Hematopoietic multipotent progenitor cell treated with erythropoietin and hydrocortisone succinate and interleukin-3 and kit ligand, for 17 days (in vitro differentiated cells): ENCODE data around the gene U2AF1L4.
A peak's percentile ranks its signal among the peaks of the same experiment; 100 is the strongest.

Experiments used
- DNase-seq: peaks from one replicate; pipeline ENCODE4 v3.0.0-alpha.2; 2015; ENCODE audit warnings: low spot score

U2AF1L4 gene

GRCh38 chr19:35757231-35757748 lies 12.1 kb upstream of the U2AF1L4 start:
- no peak for DNase-seq

GRCh38 chr19:35756377-35757230 lies 11.4 kb upstream of the U2AF1L4 start, which contains the start of gene HSPB6:
Gene HSPB6, minus strand, starts transcription at chr19:35757029. Its CDS starts 21 bp downstream, at chr19:35757008.
- no peak for DNase-seq

- DNase-seq: peak; percentile 62
Observed at GRCh38 chr19:35755550-35756376, 10.5 kb upstream of the U2AF1L4 start.

GRCh38 chr19:35755131-35755549 lies 9.9 kb upstream of the U2AF1L4 start:
- DNase-seq: no peak

- no peak for DNase-seq
Observed at GRCh38 chr19:35754370-35755130, 9.3 kb upstream of the U2AF1L4 start.

- DNase-seq: no peak
Observed at GRCh38 chr19:35753634-35754369, 8.6 kb upstream of the U2AF1L4 start.

- DNase-seq: no peak
Observed at GRCh38 chr19:35752746-35753350, 7.6 kb upstream of the U2AF1L4 start.

- DNase-seq: no peak
Observed at GRCh38 chr19:35751839-35752745, 6.9 kb upstream of the U2AF1L4 start.

GRCh38 chr19:35750167-35750566 lies 4.9 kb upstream of the U2AF1L4 start:
- no peak for DNase-seq

- DNase-seq: peak; percentile 100
Observed at GRCh38 chr19:35748106-35749020, 3.1 kb upstream of the U2AF1L4 start, which contains the start of gene LIN37. Gene LIN37, plus strand, starts transcription at chr19:35748576. Its CDS starts 149 bp downstream, at chr19:35748725.

- no peak for DNase-seq
Observed at GRCh38 chr19:35746531-35746930, 1.3 kb upstream of the U2AF1L4 start.

- no peak for DNase-seq
Observed at GRCh38 chr19:35746087-35746462, 857 bp upstream of the U2AF1L4 start.

GRCh38 chr19:35744430-35745327 lies 539 bp downstream of the U2AF1L4 start:
- DNase-seq: peak; percentile 96

- no peak for DNase-seq
Observed at GRCh38 chr19:35743640-35744429, 1.4 kb downstream of the U2AF1L4 start.

- DNase-seq: no peak
Observed at GRCh38 chr19:35742121-35742724, 3.0 kb downstream of the U2AF1L4 start, which contains the start of gene IGFLR1. Gene IGFLR1, minus strand, starts transcription at chr19:35742452. Its CDS starts 1,272 bp downstream, at chr19:35741180.

GRCh38 chr19:35741203-35741515 lies 4.1 kb downstream of the U2AF1L4 start:
- no peak for DNase-seq
